Effector CD4-positive, alpha-beta T cell (primary cell): ENCODE measurements around the gene ARAP2.

ENCODE experiments used
- DNase-seq: peaks from one replicate; pipeline ENCODE4 v3.0.0-alpha.2; 2020

ARAP2 gene

DNA sequence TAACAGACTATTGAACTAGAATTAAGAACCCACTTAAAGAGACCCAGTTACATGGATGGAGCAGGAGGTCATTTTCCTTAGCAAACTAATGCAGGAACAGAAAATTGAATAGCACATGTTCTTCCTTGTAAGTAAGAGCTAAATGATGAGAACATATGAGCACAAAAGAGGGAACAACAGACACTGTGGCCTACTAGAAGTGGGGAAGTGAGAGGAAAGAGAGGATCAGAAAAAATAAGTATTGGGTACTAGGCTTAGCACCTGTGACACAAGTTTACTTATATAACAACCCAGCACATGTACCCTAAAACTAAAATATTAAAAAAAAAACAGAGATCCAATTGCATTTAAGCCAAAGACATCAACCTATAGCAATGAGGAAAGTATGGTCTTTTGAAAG is 26.2 kb downstream of the ARAP2 start:
- DNase-seq = no peak

DNA sequence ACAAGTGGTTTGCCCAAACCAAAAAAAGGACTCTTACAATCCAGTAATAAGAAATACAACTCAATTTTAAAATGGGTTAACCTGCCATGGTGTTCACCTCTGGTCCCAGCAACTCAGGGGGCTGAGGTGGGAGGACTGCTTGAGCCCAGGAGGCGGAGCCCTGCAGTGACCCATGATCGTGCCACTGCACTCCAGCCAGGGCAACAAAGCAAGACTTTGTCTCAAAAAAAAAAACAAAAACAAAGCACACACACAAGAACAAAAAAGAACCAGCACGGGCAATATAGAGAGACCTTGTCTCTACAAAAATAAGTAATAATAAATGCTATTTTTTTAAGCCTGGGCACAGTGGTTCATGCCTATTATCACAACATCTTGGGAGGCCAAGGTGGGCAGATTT is 28.7 kb downstream of the ARAP2 start:
- no peak for DNase-seq

DNA sequence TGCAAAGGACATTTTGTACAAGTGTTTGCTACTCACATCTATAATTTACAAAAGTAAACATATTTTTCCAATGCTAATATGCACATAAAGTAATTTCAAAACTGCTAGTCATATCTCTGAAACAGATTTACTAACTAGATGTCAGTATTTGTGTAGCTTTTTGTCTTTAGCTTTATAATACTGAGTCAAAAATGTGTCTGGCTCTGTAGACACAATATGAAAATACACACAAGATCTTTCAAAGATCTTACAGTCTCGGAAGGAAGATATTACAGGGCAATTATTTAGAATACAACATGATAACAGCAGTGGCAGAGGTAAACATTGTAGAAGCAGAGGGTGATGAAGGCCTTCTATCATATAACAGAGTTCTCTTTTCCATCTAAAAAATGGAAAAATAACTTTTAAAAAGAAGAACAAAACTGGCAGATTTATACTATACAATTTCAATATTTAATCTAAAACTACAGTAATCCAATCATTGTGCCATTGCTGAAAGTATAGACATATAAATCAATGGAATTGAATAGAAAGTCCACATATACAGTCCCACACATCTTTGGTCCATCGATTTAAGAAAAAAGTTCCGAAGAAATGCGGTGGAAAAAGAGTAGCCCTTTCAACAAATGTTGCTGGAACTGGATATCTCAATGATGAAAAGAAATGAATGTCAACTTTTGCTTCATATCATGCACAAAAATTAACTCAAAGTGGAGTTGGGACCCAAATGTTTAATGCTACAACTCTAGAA is 29.4 kb downstream of the ARAP2 start:
- DNase-seq = no peak

DNA sequence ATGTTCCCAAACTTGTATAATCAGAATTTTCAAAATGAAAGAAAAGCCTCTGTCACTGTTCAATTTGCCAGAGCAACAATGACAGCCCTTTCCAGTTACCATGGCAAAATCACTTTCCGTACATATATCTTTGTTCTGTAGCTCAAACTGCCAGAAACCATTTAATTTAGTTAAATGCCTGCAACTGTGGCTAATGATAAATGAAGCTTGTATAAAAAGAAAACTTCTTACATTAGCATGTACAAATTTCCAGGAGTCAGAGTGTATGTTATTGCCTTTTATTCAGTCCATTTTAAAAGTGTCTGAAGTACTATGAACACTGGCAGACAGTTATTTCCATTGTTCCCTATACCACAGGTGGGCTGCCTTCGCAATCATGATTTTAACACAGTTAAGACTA is 30.3 kb downstream of the ARAP2 start:
- DNase-seq = no peak

DNA sequence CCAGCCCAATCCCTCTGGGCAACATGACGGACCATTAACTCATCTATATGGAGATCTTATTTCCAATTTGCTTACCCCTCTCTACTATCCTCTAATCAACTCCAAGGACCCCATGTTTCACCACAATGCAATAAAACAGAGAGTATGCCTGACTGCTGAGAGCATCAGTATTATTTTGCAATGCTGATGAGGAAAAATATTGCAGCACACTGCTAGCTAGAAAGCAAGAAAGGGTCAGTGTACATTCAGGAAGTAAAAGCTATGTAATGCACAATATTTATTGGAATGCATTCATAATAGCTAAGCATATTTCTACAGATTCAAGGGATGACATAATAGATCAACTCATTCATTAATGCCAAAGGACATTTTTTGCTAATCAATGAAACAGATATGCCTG is 33.2 kb downstream of the ARAP2 start:
- no peak for DNase-seq

DNA sequence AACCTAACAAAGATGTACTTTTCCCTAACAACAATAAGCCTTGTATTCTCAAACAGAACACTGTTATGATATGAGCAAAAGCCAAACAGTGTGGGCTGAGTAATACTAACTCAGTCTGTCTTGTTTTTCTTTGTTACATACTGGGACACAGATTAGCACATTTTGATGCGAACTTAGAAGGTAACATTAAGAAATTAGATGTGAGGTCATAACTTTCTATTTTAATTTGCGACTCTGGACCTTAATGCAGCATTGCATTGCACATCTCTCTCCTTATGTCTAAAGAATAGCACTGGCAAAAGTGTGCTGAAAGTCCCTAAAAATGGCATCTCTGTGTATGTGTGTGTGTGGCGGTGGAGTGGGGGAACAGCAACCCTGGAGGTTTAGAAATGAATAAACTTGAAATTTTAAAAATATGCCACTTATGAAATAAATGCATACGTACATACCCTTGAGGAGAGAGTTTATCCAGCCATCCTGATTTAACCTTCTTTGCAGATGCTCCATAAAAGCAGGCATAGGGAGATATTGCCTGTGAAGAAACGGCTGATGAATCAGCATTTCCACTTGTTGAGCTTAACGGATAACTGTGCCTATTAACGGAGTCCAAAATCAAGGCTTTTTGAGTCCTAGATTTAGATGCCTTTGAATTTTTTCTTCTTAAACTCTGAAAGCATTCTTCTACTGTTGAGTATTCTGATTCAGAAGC is 34.2 kb downstream of the ARAP2 start:
- DNase-seq = no peak

DNA sequence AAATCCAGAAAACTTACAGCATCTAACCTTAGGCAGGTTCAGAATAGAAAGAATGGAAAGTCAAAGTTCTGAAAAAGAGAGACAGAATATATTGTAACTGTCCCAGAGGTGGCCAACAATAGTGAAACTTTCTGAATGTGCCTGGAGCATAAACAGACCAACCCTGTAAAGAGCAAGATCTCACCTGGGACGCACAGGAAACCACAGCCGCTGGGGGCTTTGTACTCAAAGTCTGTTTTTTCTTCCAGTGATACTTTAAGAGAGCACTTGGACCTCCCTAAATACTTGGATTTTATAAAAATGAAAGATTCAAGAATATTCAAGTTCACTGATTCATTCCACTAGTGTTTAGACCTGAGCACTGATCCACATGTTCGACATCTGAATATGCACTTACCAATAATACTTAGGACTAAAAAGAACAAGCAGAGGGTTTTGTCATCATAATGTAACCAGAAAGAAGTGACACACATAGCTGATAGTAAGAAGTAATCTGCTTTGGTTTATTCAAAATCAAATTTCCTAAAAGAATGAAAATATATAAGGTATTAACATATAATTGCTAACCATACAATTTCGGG is 35.3 kb downstream of the ARAP2 start:
- DNase-seq = no peak

DNA sequence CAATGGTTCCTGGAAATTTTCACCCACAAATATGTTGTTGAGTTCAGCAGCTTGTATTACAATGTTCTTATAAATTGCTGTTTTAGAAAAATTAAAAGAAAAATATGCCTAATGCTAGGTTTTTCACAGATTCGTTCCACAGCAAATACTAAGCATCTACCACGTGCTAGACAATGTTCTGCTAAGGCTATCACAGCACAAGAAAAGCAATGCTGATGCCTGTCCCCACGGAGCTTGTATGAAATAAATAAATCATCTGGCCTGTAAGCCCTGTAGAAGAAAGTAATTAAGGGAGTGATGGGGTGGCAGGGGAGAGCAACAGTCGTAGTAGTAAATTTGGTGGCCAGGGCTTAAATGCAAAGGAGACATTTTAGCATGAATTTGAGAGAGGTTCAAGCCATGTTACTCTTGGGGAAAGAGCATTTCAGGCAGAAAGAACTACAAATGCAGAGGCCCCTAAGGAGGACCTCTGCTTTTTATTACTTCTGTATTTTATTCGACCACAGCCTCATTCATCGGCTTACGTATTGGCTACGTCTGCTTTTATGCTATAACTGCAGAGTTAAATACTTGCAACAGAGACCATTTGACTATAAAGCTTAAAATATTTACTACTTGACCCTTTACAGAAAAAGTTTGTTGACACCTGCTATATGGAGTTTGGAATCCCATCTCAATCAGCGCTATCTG is 36.3 kb downstream of the ARAP2 start:
- no peak for DNase-seq

DNA sequence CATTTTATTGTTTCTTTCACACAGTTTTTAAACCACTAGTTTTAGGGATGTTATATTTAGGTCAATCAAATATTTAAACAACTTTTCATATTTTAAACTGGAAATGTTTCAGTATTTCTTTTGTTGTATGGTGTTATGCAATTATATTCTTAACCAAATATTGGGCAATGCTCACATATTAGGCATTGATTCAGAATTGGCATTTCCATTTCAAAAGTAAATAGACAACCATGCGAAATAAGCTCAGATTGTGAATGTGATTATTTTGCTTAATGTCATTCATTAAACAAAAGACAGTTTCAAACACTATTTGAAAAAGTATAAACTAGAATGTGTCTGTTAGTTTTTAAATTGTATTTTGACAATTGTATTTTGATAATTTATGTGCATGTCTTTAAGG is 36.9 kb downstream of the ARAP2 start:
- no peak for DNase-seq

DNA sequence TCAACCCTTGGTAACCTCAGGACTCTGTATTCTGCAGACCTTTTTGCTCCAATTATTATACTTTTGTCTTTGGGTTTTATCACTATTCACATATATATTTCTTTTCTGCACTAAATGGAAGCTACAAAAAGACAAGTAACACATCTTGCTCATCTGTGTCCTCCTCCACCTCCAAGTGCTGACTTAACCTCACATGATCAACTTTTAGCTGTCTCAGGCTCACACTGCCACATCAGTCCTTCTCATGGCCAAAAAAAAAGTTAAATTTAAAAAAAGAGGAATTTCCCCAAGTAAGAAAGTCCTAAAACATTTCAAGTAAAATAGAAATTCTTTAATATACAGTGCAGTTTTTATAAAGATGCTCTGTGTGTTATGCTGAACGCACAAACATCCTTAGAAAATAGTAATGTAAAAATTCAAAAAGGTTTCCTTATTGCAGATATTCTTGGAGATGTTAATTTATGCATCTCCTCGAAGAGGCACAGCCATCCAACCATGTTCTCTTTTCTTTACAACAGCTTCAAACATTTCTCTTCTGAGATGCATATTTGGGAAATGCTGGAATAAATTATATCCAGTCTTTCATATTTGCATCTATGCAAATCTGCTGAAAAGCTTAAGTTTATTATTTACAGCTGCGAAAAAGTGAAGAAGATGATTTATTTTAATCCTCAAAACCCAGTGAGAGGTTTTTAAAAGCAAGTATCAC is 37.6 kb downstream of the ARAP2 start:
- DNase-seq = no peak

DNA sequence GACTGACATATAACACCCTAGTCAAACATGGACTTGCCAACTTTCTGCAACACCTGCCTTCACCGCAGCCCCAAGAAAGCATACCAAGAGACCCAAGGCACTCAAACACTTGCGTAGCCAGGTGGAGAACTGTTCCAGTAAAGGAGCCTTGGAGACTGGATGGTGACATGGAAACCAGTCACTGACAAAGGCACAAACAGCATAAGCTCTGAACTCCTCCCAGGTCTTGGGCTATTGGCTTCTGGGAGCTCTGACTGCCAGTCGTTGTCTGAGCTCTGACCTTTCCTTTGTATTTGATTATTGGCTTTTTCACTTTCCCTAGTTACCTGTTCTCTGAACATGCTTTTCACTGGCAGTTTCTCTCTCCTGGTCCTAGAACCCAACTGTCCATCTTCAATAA is 38.3 kb downstream of the ARAP2 start:
- DNase-seq = no peak

DNA sequence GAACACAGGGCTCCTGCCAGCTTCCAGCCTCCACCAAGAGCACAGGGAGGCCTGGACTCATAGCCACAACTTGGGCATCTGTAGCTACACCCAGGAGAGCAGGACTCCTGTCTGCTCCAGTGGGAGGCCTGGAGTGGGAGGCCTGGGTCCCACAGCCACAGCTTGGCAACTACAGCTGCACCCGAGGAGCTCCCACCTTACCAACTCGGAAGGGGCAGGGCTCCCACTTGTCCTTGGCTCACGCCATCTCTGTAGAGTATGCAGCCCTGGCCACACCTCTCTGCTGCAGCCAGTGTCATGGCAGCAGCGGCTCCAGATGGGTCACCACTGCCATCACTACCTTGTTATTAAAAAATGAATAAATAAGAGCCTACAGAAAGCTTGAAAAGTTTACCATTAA is 45.5 kb downstream of the ARAP2 start:
- DNase-seq = no peak

DNA sequence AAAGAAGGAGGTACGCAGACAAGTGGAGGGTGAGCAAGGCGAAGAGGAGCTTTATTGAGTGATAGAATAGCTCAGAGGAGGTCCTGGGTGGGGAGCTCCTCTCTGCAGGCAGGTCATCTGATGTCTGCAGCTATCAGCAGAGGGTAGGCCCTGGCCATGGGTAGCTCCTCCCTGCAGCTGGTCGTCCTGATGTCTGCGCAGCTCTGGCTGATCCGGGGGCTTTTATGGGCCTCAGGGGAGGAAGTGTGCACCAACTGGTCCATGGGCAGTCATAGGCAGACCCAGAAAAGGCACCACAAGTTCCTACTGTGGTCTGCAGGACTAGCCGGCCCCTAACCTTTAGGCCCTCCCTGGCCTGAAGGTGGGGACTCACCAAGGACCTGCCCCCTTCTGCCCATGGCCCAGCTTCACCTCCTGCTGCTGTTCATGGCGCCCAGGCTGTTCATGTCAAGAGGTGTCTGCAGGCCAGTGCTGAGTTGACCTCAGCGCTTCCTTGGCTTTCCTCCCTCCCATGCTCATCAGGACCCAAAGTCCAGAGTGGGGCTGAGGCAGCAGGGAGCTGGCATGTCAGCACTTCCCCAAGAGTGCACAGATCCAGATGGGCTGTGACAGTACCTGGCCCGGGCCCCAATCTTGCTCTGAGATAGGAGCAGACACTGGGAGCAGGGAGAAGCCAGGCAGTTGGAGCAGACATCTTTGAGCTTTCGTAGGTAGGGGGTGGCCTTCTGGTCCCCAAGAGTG is 46.1 kb downstream of the ARAP2 start:
- DNase-seq = no peak

DNA sequence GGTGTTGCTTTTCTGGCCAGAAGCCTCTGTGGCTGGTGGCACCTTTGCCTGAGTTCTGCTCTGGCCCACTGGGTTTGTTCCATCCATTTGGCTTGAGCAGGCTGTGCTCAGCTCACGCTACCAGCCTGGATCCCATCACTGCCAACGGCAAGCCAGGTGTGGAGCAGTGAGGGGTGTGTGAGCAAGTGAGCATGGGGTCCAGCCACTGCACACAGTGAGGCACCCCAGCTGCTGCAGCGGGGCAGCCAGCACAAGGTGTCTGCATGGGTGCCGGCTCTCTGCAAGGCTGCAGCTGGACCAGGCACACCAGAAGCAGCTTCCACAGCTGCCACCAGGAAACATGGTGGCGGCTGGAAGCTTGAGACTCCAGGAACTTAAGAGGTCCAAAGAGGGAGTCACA is 46.8 kb downstream of the ARAP2 start:
- no peak for DNase-seq

DNA sequence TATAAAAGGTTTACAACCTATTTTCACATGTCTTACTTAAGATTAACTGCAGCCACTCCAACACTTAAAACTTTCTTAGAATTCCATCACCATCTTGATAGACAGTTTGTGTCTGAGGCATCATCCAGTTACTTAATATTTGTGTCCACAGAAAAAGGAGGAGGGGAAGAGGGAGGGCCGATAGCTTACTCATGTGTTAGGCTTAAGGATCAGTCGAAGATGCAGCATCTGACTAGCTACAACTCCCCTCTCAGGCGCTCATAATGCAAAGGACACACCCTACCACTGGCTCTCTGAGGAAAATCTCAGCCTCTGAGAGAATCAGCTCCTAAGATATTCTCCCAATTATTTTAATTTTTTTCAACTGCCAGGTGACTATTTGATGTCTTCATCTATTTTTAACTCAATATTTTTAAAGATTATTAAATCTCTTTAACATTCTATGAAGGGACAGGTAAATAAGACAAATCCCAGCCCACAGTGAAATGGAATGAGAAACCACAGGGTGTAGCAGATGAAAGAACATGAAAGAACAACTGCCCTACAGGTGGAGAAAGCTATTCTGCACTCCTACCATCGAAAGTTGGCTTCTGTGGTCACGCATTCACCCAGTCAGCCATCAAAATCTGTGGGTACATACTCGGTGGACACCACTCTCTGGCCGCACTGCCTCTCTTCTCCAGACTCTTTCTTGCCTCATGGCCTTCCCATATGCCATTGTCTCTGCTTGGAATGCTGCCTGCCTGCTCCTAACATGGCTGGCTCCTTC is 48.0 kb downstream of the ARAP2 start:
- no peak for DNase-seq

DNA sequence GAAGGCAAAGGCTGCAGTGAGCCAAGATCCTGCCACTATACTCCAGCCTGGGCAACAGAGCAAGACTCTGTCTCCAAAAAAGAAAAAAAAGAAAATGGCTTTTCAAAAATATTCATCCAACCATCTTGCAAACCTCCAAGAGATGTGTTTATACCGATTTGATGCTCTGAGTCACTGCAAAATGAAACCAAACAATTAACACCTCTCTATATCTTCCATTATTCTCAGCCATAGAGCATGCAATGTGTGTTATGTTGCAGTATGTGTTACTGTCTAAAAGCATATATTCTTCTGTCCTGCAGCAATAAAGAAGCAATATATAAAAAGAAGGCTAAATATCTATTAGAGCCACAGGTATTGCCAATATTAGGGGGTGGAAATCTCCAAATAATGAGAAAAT is 51.4 kb downstream of the ARAP2 start:
- DNase-seq = no peak

DNA sequence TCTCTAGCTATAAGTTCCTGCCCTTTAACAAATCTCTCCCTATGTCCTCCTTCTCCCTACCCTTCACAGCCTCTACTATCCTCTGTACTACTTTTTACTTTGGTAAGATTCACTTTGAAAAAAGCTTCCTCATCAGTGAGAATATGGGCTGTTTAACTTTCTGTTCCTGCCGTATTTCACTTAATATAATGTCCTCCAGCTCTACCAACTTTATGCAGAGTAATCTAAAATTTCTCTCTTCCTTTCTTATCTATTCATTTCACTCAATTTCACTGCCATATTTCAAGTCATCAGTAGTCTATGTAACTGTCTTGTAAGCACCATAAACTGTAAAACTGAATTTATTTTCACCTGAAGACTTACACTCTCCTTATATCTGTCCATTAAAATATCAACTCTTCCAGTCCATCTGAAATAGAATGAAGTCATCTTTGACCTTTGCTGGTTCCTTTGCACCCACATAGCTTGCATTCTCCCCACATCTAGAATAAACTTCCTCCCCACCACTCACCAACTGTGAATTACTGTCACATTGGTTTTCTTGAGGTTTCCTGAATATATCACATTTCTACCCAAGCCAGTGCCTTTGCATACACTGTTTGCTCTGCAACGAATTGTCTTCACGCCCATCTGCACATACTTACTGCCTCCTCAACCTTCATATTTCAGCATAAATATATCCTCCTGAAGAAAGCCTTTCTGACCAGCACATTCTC is 54.6 kb downstream of the ARAP2 start:
- DNase-seq = no peak

DNA sequence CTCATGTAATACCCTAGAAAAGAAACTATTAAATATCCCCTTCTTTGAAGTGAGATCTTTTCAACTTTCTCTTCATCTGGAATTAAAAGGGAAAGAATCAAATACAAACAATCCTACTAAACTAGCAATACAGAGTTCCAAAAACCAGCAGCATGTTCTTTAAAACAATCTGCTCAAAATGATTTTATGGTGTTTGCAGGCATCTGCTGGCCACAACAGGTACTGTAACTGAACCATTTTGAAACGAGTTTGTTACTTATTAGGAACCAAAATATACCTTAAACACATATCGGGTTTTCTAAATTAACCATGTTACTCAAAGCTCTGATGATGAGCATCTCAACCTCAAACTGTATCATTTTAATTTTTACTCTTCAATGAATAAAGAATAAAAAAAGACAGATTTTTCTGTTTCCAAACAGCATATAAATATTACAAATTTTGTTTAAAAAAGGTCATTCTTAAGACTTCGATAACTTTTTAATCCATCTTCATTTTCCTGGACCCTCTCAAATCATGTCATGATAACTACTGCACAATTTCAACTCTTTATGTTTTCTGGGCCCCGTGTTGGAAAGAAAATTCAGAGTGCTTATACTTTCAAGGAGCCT is 56.5 kb downstream of the ARAP2 start:
- DNase-seq = no peak

DNA sequence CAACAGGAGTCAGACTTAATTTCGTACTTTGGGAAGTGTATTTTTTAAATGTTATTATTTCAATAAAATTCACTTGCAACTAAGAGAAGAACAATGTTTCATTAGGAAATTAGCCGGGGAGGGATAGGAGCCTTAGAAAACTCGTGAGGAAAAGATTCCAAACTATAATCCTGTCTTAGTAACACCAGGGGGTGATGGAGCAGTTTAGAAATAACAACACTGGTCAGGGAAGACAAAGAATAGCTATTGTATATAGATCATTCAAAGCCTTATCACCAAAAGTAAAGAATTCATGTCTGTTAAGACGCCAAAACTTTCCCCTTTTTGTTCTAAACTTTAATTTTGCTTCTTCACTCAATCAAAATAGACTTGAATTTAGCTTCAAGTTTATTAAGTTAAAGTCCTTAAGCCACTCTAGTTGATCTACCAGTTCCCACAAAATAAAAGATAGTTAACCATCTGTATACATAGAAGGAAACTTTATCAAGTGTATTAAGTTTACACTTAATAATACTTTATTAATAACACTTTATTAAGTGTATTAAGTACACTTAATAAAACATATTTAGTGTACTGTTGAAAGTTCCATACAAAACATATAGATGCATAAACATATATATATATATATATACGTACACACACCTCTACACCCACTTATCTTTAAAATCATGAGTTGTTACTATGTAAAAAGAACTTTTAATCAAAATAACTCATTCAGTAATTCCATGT is 60.5 kb downstream of the ARAP2 start:
- no peak for DNase-seq

DNA sequence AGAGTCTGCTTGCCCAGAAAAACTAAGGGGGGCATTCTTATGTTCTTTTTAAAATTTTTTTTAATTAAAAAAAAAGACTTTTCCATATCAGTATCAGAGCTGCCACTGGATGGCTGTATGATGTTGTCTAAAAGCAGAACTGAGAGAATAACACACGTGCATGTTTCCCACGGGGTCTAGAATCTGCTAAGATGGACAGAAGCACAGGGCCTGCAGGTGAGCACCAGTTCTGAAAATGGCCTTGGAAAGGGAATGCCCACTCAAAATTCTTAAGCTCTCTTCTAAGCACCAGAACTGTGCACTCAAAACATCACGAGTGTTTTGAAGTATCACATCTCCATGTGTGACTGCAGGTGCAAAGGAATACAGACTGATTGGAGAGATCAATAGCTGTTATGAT is 61.1 kb downstream of the ARAP2 start:
- no peak for DNase-seq
